Keratinocyte (primary cell): Measurements from ENCODE around the gene UQCRC1. TPM values are rescaled to one million over a fixed set of nuclear protein-coding genes. Genes with fewer than 3 reads are reported as not detected.

Experiments used
- DNase-seq: peaks from one replicate; pipeline ENCODE4 v3.0.0-alpha.2; 2011; ENCODE audit warnings: low read depth, missing footprints, low spot score
- FAIRE-seq: peaks from 2 replicates; lab custom pipeline; 2011; peaks lifted over from hg19 to GRCh38; lab: Jason Lieb, UNC
- H2AFZ ChIP-seq: 2 replicates; pipeline ENCODE4 v1.6.0; 2012; ENCODE audit warnings: low read length, control low read depth, inconsistent platforms; ENCODE audit not compliant: control insufficient read depth
- H3K27ac ChIP-seq: 2 replicates; pipeline ENCODE4 v1.5.1; 2011; ENCODE audit warnings: low read length; ENCODE audit not compliant: control insufficient read depth, insufficient read depth
- H3K27me3 ChIP-seq: 3 replicates; pipeline ENCODE4 v1.6.0; 2011; ENCODE audit warnings: low read length; ENCODE audit not compliant: control insufficient read depth, insufficient read depth; ENCODE audit errors: extremely low read depth
- H3K36me3 ChIP-seq, 2 experiments: 2 replicates in 1 of 2; 3 replicates in 1 of 2; pipeline ENCODE4 v1.5.1; 2011; ENCODE audit warnings: low read length in 2 of 2, mild to moderate bottlenecking in 1 of 2; ENCODE audit not compliant: control insufficient read depth in 2 of 2, insufficient read depth in 2 of 2; ENCODE audit errors: extremely low read depth in 1 of 2
- H3K4me1 ChIP-seq: 3 replicates; pipeline ENCODE4 v1.5.1; 2011; ENCODE audit warnings: low read length; ENCODE audit not compliant: control insufficient read depth, insufficient read depth; ENCODE audit errors: extremely low read depth
- H3K4me2 ChIP-seq: 3 replicates; pipeline ENCODE4 v1.6.0; 2011; ENCODE audit warnings: low read depth, low read length; ENCODE audit not compliant: control insufficient read depth, insufficient read depth; ENCODE audit errors: extremely low read depth
- H3K4me3 ChIP-seq, 3 experiments: fragments of 200-600 bp in 1 of 3; sonication (generic) in 1 of 3; 2 replicates in 2 of 3; 3 replicates in 1 of 3; pipeline ENCODE4 v1.5.1; 2011 to 2016; ENCODE audit warnings: low read length in 3 of 3, mild to moderate bottlenecking in 3 of 3, control low read depth in 2 of 3, inconsistent platforms in 1 of 3, low read depth in 1 of 3, mixed read lengths in 1 of 3, mixed run types in 1 of 3, moderate library complexity in 1 of 3; ENCODE audit not compliant: control insufficient read depth in 2 of 3, insufficient read depth in 2 of 3; ENCODE audit errors: extremely low read depth in 1 of 3
- H3K79me2 ChIP-seq: 2 replicates; pipeline ENCODE4 v1.6.0; 2012; ENCODE audit warnings: low read length; ENCODE audit not compliant: control insufficient read depth, insufficient read depth
- H3K9ac ChIP-seq: 3 replicates; pipeline ENCODE4 v1.6.0; 2011; ENCODE audit warnings: low read length; ENCODE audit not compliant: control insufficient read depth, insufficient read depth; ENCODE audit errors: extremely low read depth
- H3K9me1 ChIP-seq: 3 replicates; pipeline ENCODE4 v1.6.0; 2011; ENCODE audit warnings: low read length; ENCODE audit not compliant: control insufficient read depth, insufficient read depth; ENCODE audit errors: extremely low read depth
- H3K9me3 ChIP-seq: 2 replicates; pipeline ENCODE4 v1.5.1; 2012; ENCODE audit warnings: low read depth, low read length; ENCODE audit not compliant: control insufficient read depth
- H4K20me1 ChIP-seq: 3 replicates; pipeline ENCODE4 v1.6.0; 2011; ENCODE audit warnings: low read length; ENCODE audit not compliant: control insufficient read depth, insufficient read depth; ENCODE audit errors: extremely low read depth
- EZH2 ChIP-seq: IDR thresholded peaks from one replicate; pipeline ENCODE4 v1.6.1; 2012; ENCODE audit warnings: inconsistent platforms, mild to moderate bottlenecking, low read length, moderate library complexity
- dilution Hi-C: fragments of 300-500 bp; cut with MboI; formaldehyde crosslinking; loops from one replicate; pipeline ENCODE4 v1.7.0; 2020; ENCODE audit warnings: low sequenced_read_pairs; ENCODE audit not compliant: extremely low pct_ligation_motif_present
- polyA plus RNA-seq, 5 experiments: library from polyadenylated mRNA; depleted of rRNA in 3 of 5; stranded (reverse) in 3 of 5; stranded (forward) in 1 of 5; unstranded in 1 of 5; fragments of >200 nt; gene quantifications; 1 replicate in 1 of 5; 2 replicates in 3 of 5; 3 replicates in 1 of 5; pipeline versions ENCODE4 v1.2.1 to v1.2.3, GENCODE V29; 2011 to 2012; ENCODE audit warnings: missing spikeins in 2 of 5, low read depth in 1 of 5, low replicate concordance in 1 of 5
- TF ChIP-seq, protein P1 (sequence below), 3 experiments: IDR thresholded peaks in 1 of 3; conservative IDR thresholded peaks in 1 of 3; optimal IDR thresholded peaks in 1 of 3; 2 replicates in 2 of 3; 3 replicates in 1 of 3; pipeline versions ENCODE3 to v1.5.1; 2011; ENCODE audit warnings: low read length in 3 of 3, mild to moderate bottlenecking in 3 of 3, moderate library complexity in 2 of 3, control low read depth in 1 of 3, inconsistent platforms in 1 of 3; ENCODE audit not compliant: insufficient read depth in 2 of 3; ENCODE audit errors: extremely low read depth in 1 of 3

UQCRC1 gene
- polyA plus RNA-seq, 1 donor (not counting 4 experiments of a cell fraction or from before 2014, with no cell fraction given), result 440 TPM

DNA sequence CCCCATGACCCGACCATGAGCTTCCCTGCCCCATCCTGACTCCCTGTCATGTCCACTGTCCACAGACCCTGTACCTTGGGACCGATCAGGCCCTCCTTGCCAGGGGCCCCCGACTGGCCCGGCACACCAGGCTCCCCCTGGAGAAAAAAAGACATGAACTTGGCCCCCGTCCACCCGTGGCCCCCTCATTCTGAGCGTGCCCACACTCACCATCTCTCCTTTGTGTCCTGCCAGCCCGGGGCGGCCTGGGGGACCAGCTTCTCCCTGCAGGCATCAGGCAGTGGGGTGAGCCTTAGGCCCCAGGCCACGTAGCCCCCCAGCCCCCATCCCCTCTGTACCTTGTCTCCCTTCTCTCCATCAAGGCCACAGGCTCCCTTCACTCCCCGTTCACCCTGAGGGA lies 41.9 kb downstream of the UQCRC1 start:
- Histone ChIP-seq H3K9ac (no peak overlapping the region), H3K4me3 (no peak overlapping the region), H3K4me2 (no peak overlapping the region), H3K36me3 (peaks cover 51 to 54% of the 10 kb centered on the region in 2 experiments), H3K27me3 (no peaks in the 10 kb centered on the region), H3K4me1 (peaks cover 38% of the 10 kb centered on the region), H4K20me1 (peaks cover 12% of the 10 kb centered on the region), H3K9me1 (peaks cover 3% of the 10 kb centered on the region), H2AFZ (no peak overlapping the region), H3K79me2 (no peaks in the 10 kb centered on the region), H3K9me3 (no peaks in the 10 kb centered on the region), H3K27ac (no peak overlapping the region)
- FAIRE-seq (no peak), DNase-seq (no peak)
- dilution Hi-C loops, result no loop called here
- no peak for TF ChIP-seq EZH2
- TF ChIP-seq, protein P1, sequence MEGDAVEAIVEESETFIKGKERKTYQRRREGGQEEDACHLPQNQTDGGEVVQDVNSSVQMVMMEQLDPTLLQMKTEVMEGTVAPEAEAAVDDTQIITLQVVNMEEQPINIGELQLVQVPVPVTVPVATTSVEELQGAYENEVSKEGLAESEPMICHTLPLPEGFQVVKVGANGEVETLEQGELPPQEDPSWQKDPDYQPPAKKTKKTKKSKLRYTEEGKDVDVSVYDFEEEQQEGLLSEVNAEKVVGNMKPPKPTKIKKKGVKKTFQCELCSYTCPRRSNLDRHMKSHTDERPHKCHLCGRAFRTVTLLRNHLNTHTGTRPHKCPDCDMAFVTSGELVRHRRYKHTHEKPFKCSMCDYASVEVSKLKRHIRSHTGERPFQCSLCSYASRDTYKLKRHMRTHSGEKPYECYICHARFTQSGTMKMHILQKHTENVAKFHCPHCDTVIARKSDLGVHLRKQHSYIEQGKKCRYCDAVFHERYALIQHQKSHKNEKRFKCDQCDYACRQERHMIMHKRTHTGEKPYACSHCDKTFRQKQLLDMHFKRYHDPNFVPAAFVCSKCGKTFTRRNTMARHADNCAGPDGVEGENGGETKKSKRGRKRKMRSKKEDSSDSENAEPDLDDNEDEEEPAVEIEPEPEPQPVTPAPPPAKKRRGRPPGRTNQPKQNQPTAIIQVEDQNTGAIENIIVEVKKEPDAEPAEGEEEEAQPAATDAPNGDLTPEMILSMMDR (optimal IDR thresholded peaks at IDR 0.05 in 1 of 3, IDR thresholded peaks at IDR 0.05 in 1 of 3, conservative IDR thresholded peaks at IDR 0.05 in 1 of 3; ENCODE audit: extremely low read depth in 1 of 3, insufficient read depth in 2 of 3, low read length in 3 of 3), result no peak

DNA sequence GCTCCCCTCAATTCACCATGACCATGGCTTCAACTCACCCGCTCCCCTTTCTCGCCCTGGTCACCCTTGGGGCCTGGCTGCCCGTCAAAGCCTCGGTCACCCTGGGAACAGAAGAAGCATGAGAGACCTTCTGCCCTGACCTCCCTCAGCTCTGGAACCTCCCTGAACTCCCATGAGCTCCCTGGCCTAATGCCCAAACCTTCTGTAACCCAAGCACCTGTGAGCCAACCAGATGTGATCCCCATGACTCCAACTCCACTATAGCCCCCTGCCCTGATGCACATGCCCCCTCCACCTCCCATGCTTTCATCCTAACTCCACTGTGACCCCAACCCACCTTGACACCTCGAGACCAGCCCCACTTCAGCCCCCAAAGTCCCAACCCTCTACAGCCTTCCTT lies 42.4 kb downstream of the UQCRC1 start:
- H3K9me1 ChIP-seq, result peaks cover 3% of the 10 kb centered on the region
- H3K79me2 ChIP-seq, result no peaks in the 10 kb centered on the region
- TF ChIP-seq EZH2, result no peak
- TF ChIP-seq, protein P1 (optimal IDR thresholded peaks at IDR 0.05 in 1 of 3, IDR thresholded peaks at IDR 0.05 in 1 of 3, conservative IDR thresholded peaks at IDR 0.05 in 1 of 3; ENCODE audit: extremely low read depth in 1 of 3, insufficient read depth in 2 of 3, low read length in 3 of 3), result no peak
- H3K36me3 ChIP-seq, result peaks cover 50 to 54% of the 10 kb centered on the region in 2 experiments
- H3K4me1 ChIP-seq, result peaks cover 38% of the 10 kb centered on the region
- H3K4me3 ChIP-seq, result no peak overlapping the region
- no peak overlapping the region for H3K4me2 ChIP-seq
- H3K27me3 ChIP-seq, result no peaks in the 10 kb centered on the region
- H3K9ac ChIP-seq, result no peak overlapping the region
- H2AFZ ChIP-seq, result no peak overlapping the region
- dilution Hi-C loops, result no loop called here
- FAIRE-seq, result no peak
- peaks cover 12% of the 10 kb centered on the region for H4K20me1 ChIP-seq
- H3K27ac ChIP-seq, result no peak overlapping the region
- H3K9me3 ChIP-seq, result no peaks in the 10 kb centered on the region
- no peak for DNase-seq
